Activated CD4-positive, alpha-beta T cell treated with anti-CD3 and anti-CD28 coated beads for 1 hour (primary cell): ENCODE measurements around the gene ARHGAP28.
"Not testable (repeated sequence)": the region's sequence is repeated elsewhere in the genome, so short reads cannot be mapped to it uniquely, and the experiment has no call there.

Source experiments
- DNase-seq: peaks from one replicate; pipeline ENCODE4 v3.0.0-alpha.2; 2020

The ARHGAP28 gene

DNA sequence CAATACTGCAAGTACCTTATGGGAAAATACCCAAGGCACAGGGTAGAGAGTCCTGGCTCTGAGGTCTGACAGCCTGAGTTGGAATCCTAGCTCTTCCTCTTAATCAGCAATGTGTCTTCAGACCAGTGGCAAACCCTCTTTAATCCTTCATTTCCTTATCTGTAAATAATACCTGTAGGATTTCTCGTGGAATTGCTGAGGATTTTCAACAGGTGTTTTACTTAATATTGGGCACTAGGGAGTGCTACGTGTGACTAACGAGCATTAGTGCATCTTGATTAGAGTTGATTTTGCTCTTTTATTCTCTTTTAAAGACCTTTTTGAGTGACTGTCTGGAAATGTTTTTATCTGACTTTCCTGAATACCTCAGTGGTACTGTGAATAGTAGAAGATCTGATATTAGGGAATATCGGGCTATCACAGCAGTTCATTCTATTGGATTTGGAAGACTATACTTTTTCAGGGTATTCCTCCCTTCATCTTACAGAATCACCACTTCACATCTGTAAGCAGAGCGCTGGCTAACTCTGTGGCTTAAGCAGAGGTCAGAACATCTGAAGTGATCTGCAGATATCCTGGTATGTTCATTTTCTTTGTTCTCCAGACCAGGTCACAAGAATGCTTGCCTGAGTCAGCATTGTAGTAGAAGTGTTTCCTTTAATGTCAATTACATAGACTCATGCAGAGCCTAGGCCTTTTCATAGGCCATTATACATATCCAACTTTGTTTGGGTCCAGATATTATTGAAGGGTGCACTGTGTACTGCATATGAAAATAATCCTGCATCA is 49.1 kb downstream of the ARHGAP28 start:
- DNase-seq: no peak

DNA sequence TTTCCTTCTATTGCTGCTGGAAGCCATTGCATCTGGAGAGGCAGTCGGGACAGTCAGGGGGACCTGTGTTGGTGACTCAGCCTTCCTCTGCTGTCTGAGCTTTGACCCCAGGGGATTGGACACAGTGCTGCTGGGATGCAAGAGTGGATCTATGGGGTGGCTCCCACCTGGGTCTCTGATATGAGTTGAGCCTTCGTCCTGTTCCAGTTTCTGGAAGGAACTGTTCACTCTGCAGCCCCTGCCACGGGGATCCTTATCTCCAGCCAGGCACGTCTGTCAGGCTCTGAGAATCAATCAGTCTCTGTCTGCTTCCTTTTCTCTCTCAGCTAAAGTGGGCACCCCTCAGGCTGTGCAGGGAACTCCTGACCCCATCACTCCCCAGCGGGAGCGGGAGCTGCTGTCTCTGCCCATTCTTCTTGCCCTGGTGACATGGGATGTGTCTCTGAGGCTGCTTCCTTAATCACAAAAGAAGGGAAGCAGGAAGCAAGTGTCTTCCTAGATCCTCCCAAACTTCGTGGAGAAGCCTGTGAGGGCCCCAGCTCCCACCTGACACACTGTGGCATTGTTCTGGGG is 51.7 kb downstream of the ARHGAP28 start:
- no peak for DNase-seq

DNA sequence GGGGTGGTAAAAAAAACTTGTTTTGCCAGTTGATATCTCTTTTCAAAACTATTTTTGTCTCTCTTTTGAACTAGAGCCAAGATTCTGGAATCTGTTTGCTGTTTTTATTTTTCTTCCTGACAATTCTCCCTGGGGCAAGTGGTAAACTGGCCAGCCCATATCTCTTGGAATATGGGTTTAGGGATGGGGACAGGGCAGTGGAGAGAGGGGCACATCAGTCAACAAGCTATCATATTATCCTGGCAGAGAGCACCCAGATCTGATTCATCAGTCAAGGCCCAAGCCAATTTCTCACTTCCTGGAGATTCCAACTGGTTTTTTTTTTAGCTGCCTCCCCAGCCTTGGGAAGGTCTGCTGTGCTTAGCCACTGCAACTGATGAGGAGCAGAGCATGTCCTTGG is 52.3 kb downstream of the ARHGAP28 start:
- no peak for DNase-seq

DNA sequence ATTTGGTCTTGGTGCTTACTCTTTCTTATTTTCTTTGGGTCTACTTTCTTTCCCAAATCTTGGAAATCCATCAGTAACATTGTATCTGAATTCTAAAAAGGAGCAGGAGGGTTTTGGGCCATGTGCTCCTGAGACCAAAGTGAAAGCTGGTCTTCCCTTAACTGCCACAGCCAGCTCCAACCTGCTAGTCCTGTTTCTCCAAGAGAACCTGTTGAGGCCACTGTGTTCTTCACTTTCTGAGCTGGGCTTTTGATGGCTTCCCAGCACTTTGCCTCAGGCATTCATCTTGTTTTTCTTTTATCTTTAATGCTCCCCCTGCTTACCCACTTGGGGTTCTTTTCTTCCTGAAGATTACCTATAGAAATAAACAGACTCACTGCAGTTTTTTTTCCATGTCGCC is 53.3 kb downstream of the ARHGAP28 start:
- DNase-seq: no peak

DNA sequence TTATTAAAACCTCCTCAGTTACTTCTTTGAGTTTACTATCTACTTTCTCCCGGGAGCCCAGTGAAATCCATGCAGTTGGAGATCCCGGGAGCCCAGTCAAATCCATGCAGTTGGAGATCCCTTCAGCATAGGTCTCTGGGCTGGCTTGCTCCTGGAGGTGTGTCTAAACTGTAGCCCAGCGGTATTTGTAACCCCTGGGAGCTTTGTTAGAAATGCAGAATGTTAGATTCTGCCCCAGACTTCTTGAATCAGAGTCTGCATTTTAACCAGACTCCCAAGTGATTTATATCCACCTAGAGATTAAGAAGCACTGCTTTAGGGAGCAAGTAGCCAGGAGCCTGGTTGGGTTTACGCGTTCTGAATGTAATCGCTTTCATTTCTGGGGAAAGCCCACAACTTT is 54.5 kb downstream of the ARHGAP28 start:
- no peak for DNase-seq

DNA sequence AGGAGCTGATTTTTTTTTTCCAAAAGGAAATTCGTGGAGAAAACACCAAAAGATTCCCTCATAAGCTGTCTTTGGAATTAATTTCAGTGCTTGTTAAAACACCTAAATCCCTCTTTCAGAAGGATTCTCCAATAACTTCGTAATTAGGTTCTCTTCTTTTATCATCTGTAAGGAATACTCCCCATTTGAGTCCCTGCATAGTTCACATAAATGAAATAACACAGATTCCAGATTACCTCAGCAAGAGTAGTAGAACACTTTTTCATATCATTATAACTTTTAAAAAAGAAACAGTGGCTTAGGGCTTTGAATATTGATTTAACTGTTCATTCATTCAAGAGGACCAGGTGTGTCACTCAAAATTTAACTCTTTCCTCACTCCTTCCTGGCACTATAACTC is 55.5 kb downstream of the ARHGAP28 start:
- DNase-seq: no peak

DNA sequence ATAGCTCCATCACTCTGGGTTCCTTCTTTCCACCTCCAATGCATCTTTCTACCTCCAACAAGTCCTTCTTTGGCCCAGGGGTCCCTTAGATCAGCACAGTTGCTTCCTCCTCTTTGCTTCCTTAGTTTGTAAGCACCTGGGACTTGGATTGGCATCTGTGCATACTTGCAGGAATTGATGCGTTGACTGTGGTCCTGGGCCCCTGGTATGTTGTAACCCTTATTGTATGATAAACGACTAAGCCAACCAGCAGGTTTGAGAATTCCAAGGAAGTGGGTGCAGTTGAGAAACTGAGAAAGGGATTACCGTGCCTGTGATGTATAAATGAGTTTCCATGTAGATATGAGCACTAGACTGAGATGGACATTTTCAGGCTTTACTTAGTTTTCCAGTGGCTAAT is 55.9 kb downstream of the ARHGAP28 start:
- DNase-seq: no peak

DNA sequence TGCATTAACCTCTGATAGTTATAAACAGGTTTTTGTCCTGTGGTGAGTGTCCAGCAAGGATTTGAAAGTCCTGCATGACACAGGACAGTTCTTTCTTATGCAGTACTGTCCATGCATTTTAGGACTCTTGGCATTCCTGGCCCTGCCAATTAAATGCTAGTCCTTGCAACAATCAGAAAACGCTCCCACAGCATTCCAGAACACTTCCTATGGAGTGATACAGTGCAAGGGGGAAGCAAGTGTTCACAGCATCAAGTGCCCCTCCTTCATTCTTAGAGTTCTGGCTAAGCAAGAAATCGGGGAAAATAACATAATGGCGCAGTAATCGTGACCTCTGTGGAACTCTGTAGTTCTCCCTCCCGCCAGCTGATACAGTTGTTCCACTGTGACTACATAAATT is 62.9 kb downstream of the ARHGAP28 start:
- no peak for DNase-seq

DNA sequence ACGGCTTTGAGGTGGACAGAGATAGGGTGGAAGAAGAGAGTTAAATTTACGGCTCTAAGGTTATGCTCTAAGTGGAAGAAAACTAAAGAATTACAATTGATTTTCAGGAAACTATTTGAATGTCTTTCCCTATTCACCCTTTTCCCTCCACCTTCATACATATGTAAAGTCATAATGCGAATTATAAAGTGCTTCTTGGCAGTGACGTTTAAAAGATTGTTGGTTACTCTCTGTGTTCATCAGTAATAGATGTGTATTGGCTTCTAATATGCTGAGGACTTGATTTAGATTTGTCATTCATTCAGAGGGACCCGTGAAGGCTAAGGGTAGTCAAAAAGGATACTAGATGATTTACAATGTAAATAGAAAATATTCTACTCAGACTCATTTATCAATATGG is 63.9 kb downstream of the ARHGAP28 start:
- DNase-seq: no peak

DNA sequence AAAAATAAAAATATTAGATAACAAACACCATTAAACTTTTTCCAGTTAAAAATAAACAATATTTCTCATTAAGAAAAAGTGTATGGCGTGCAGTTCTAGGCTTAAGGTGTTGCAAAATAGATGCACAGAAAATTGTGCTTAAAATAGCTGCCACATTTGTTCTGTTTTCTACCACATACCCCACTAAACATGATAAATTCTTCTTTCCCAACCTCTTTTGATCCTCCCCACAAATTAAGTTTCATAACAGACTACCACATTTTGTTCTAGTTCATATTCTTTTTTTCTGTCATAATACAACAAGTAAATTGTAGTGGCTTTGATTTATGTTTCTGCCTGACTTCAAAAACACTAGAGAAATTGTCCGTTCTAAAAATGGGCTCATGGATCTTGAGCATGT is 64.5 kb downstream of the ARHGAP28 start:
- no peak for DNase-seq

DNA sequence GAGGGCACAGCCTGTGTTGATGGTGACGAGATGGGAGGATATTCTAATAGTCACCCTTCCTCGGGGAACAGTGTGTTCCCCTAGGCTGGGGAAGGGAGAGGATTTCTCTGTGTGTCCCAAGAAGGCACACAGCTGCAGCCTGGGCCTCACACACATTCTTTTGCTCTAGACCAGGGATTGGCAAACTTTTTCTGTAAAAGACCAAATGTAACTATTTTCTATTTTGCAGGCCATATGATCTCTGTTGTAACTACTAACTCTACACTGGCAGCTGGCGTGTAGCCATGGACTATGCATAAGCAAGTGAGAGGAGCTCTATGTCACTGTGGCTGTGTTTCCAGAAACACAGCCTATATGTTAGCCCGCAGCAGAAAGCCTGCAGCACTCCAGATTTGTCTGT is 65.8 kb downstream of the ARHGAP28 start:
- no peak for DNase-seq

DNA sequence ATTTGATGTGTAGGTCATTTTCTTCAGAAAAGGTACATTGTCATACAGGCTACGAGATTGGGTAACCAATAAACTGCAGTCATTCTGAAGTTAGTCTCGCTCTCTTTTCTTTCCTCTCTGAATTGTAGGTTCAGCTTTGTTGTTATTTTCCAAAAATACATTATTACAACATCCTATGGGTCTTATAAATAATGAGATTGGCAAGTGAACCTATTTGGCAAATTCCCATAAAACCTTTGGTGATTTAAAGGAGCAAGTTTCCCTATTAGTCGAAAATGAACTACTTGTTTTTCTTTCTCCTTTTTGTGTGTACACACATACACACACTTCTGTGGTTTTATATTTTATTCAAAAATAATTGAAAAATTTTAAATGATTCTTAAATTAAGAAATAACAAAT is 67.0 kb downstream of the ARHGAP28 start:
- no peak for DNase-seq

DNA sequence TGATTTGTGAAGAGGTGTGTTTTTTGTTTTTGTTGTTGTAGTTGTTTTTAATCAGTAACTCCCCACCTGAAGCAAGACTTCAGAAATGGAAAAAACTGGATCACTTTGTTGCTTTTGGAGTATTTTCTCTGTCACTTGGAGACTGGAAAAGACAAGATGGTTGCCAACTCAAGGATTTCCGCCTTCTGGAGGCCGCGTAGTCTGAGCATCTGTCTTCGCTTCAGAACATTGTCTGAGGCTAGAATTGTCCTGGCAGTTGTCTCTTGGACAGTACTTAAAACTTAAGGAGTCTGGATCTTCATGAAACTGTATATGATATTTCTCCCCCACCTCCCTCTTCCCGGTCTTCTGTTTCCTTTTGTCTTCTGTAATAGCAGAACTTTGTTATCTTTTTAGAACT is 67.7 kb downstream of the ARHGAP28 start:
- no peak for DNase-seq

DNA sequence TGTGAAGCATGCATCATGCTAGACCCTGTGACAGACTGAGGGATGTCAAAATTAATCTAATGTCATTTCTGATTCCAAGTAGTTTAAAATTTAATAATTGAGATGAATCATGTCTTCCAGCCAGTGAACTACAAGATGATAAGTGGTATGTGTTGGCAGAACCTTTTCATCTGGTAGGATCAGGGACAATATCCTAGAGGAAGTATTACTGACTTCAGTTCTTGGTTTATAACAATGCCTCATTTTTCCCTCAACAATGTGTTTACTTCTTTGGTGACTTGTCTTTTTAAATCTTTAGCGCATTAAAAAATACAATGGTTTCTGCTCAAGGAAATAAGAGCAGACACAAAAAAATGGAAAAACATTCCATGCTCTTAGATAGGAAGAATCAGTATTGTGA is 69.4 kb downstream of the ARHGAP28 start:
- no peak for DNase-seq

DNA sequence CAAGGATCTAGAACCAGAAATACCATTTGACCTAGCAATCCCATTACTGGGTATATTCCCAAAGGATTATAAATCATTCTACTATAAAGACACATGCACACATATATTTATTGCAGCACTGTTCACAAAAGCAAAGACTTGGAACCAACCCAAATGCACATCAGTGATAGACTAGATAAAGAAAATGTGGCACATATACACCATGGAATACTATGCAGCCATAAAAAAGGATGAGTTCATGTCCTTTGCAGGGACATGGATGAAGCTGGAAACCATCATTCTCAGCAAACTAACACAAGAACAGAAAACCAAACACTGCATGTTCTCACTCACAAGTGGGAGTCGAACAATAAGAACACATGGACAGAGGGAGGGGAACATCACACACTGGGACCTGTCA is 70.8 kb downstream of the ARHGAP28 start:
- DNase-seq: not testable (repeated sequence)

DNA sequence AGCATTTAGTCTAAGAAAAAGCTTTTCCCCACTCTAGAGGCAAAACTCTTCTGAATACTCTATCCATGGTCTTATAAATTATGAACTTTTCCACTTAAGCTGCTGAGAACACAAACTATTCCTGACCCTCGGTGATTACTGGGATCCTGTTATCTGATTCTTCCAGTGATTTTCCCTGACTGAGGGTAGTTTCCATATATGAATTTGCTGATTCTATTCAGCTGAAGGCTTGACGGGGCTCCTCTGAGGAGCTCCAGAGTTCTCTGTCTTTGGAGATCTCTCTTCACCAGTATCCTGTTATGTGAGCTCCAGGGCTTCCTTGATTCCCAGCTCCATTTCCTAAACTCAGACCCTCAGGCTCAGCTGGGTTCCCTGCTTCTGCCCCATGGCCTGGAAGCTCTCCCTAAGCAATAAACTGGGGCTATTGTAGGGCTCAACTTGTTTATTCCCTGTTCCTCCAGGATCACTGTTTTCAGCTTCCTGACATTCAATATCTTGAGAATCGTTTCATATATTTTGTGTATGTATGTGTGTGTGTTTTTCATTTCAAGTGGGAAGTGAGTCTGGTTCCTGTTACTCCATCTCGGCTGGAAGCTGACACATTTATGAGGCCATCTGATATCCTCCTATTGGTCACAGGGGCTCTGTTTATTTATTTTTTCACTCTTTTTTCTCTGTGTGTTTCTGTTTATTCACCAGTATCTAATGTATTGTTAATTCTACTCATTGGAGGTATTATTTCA is 78.2 kb downstream of the ARHGAP28 start:
- no peak for DNase-seq

DNA sequence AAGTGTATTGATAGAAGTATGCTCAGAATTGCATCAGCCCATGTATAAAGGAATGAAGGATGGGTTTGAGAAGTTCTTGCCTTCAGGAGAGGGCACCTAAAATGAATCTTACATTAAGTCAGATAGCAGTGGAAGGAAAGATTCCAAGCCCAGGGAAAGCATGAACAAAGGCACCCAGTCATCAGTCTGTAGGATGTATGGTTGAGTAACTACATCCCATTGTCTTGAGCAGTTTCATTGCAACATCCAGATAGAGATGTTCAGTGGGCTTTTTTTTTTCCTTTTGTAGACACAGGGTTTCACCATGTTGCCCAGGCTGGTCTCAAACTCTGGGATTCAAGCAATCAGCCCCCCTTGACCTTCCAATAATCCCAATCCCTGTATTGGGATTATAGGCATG is 80.7 kb downstream of the ARHGAP28 start:
- no peak for DNase-seq

DNA sequence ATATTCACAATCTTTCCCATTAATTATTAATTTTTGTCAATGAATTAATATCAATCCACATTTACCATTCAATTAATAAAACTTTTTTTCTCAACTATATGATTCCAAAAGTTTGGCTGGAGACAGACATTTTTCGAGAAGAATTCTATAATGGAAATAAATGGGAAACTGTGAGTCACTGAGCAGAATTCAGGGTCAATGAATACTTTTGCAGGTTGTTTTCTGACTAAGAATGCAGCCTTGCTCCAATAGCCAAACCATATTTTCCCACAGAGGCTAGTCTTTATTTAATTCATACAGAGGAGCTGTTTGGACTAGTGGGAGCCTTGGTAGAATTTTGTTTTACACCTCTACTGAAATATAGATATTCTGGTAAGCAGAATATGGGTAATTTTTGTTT is 82.3 kb downstream of the ARHGAP28 start:
- no peak for DNase-seq

DNA sequence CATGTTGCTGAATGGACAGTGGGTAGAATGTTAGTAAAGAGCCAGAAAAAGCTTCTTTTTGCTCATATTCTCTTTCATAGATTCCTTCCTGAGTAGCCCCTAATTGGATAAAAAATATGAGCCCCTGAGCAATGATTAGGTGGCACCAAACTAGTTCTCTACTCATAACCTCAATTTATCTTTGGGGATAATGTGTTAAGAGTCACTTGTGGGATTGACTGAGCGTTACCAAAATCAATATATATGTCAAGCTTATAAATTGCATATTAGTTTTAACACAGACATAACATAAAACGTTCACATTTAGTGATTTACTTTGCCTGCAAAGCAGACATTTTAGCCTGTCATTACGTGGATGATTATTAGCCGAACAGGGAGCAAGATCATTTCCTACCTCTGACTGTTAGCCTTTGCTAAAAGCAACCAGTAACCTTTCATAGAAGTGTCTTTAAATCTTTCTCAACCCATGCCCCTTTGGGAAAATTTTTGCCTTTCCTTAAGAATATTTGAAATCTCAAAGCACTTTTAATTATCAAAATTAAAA is 85.4 kb downstream of the ARHGAP28 start:
- no peak for DNase-seq

DNA sequence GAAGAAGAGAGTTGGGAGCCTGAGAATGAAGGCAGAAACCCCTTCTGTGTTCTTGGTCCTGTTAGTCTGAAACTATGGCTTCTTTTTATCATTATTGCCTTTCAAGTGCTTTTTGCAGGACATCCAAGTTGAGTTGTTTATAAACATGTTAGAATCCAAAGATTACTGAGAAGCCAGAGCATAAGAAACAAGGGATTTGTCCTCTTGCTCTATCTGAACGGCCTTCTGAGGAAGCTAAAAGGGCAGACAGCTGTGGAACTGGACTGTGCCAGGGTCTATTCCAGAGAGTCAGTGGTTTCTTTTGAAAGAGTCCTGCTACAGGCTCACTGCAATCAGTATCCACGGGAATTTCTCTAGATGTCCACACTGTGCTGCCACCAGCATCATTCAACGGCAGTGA is 86.6 kb downstream of the ARHGAP28 start:
- DNase-seq: no peak

DNA sequence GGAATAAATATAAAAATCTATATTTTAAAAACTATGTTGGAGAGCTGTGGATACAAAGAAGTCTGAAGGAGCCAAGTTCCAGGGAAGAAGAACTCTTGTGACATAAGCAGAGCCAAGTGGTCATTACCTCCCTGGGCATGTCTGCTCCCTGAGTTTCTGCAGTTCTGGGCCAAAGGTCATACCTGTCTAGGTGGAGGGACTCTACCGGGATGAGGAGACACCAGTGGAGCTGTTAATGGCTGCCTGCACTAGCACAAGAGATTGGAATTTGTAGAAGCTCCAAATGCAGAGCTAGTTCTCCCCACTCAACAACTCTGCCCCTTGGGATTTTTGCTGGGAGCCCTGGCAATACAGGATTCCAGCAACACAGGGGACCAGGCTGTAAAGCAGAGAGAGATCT is 89.8 kb downstream of the ARHGAP28 start:
- no peak for DNase-seq

DNA sequence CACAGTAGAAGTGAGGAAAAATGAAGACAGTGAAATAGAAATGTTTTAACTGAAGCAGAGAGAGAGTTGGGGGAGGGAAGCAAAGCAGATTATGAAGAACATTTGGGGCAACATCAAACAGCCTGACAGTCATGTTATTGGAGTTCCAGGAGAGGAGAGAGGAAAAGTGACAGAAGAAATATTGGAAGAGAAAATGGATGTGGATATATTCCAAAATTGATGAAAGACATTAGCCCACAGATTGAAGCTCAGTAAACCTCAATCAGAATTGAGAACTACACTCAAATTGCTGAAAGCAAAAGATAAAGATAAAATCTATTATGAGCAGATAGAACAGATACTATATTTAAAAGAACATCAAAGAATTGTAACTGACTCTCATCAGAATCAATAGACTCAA is 90.8 kb downstream of the ARHGAP28 start:
- no peak for DNase-seq

DNA sequence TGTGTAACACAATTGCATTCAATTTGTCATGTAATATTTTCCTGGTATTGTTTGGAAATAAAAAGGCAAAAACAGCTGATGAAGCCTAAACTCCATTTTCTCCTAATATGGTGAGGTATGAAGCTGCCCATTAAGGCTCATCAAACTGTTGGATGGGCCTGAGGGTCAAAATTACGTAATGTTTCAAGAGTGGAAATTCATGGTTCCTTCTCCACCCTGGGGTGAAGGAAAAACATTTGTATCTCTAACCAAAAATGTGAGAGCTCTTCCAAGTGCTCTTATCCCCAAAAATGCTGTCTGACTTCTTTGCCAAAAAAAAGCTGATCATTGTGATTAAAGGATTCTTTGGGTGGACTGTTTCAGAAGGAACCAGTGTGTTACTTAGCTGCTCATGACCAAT is 91.8 kb downstream of the ARHGAP28 start:
- no peak for DNase-seq

DNA sequence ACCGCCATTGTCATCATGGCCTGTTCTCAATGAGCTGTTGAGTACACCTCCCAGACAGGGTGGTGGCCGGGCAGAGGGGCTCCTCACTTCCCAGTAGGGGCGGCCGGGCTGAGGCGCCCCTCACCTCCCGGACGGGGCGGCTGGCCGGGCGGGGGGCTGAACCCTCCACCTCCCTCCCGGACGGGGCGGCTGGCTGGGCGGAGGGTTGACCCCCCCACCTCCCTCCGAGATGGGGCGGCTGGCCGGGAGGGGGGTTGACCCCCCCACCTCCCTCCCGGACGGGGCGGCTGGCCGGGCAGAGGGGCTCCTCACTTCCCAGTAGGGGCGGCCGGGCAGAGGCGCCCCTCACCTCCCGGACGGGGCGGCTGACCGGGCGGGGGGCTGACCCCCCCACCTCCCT is 97.6 kb downstream of the ARHGAP28 start:
- not testable (repeated sequence) for DNase-seq
